IPS-15b (cell line): ENCODE data around the gene NFATC2.
"Not testable (repeated sequence)": the region's sequence is repeated elsewhere in the genome, so short reads cannot be mapped to it uniquely, and the experiment has no call there.

Experiments used
- H3K27me3 ChIP-seq: one replicate; pipeline ENCODE4 v1.6.1; 2013; ENCODE audit warnings: low read length; ENCODE audit not compliant: control insufficient read depth, insufficient read depth
- H3K36me3 ChIP-seq: one replicate; pipeline ENCODE4 v1.6.1; 2013; ENCODE audit warnings: low read length; ENCODE audit not compliant: control insufficient read depth, insufficient read depth
- H3K4me1 ChIP-seq: one replicate; pipeline ENCODE4 v1.6.1; 2013; ENCODE audit warnings: mild to moderate bottlenecking, low read length; ENCODE audit not compliant: control insufficient read depth, insufficient read depth
- H3K4me3 ChIP-seq: one replicate; pipeline ENCODE4 v1.5.1; 2013; ENCODE audit warnings: low read depth, low read length
- H3K9ac ChIP-seq: one replicate; pipeline ENCODE4 v1.6.1; 2013; ENCODE audit warnings: low read depth, mild to moderate bottlenecking, low read length
- H3K9me3 ChIP-seq: one replicate; pipeline ENCODE4 v1.6.1; 2013; ENCODE audit warnings: mild to moderate bottlenecking, low read length; ENCODE audit not compliant: control insufficient read depth, insufficient read depth

NFATC2 gene

DNA sequence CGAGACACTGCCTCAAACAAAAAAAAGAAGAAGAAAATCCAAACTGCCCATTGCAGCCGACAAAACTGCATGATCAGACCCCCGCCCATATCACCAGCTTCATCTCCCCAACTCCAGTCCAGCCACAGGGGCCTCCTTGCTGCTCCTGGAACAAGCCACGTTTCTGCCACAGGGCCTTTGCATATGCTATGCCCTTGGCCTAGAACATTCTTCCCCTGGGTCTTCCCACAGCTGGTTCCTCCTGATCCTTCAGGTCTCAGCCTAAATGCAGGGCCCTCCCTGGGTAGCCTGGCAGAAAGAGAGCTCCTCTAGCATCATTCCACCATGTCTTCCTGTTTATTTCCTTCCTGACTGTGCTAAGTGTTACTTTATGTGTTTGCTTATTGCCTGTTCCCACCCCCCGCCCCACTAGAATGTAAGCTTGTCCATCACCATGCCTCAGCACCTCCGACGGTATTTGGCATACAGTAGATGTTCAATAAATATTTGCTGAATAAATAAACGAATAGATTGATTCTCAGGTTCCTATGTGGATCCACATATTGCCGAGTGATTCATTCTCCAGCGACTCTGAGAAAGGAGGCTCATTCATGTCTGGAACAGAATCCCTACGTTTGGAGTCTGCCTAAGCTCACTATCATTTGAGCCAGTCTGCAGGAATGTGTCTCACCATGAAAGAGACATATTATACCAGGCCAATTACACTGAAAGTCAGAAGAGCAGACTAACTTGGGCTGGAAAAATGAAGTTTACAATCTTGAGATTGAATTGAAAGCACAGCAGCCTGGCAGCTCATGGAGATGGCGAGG lies 56.1 kb downstream of the NFATC2 start:
- H3K4me1 ChIP-seq, result no peaks in the 10 kb centered on the region
- H3K27me3 ChIP-seq, result no peaks in the 10 kb centered on the region
- no peak overlapping the region for H3K4me3 ChIP-seq
- no peaks in the 10 kb centered on the region for H3K9me3 ChIP-seq
- no peak overlapping the region for H3K9ac ChIP-seq
- no peaks in the 10 kb centered on the region for H3K36me3 ChIP-seq

GRCh38 chr20:51484831-51485230 lies 57.7 kb downstream of the NFATC2 start:
- Histone ChIP-seq H3K4me1 (no peaks in the 10 kb centered on the region), H3K36me3 (no peaks in the 10 kb centered on the region), H3K9me3 (no peaks in the 10 kb centered on the region), H3K4me3 (no peak overlapping the region), H3K27me3 (no peaks in the 10 kb centered on the region), H3K9ac (no peak overlapping the region)

- Histone ChIP-seq H3K36me3 (no peaks in the 10 kb centered on the region), H3K4me3 (no peak overlapping the region), H3K9ac (no peak overlapping the region), H3K4me1 (no peaks in the 10 kb centered on the region), H3K9me3 (no peaks in the 10 kb centered on the region), H3K27me3 (no peaks in the 10 kb centered on the region)
Observed at GRCh38 chr20:51484141-51484815, 58.2 kb downstream of the NFATC2 start.

DNA sequence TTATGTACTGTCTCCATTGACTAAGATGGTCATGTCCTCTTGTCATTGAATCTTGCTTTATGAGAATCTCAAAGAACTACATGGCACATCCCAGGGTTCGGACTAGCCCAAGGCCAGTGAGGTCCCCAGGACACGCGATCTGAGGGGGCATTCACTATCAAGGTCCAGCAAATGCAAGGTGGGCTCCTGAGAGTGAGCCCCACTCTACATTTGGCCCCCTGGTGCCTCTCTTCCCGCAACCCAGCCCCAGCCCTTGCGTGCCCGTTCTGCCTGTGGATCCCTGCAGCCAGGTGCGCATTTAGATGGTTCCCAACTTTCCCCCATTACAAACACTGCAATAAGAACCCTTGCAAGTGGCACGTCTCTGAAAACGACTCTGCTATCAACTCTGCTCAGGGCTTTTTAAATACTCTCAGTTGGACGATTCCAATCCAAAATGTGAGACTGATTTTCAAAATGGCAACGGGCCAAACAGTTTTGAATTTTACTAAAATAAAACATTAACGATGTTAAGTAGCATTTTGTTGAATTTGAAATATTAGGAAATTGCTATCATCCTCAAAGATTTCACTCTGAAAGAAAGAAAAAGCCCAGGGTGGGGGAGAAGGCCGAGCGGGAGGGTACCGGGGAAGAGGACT lies 59.6 kb downstream of the NFATC2 start:
- Histone ChIP-seq H3K4me3 (no peak overlapping the region), H3K9ac (no peak overlapping the region), H3K27me3 (no peaks in the 10 kb centered on the region), H3K9me3 (no peaks in the 10 kb centered on the region), H3K4me1 (no peaks in the 10 kb centered on the region), H3K36me3 (no peaks in the 10 kb centered on the region)

DNA sequence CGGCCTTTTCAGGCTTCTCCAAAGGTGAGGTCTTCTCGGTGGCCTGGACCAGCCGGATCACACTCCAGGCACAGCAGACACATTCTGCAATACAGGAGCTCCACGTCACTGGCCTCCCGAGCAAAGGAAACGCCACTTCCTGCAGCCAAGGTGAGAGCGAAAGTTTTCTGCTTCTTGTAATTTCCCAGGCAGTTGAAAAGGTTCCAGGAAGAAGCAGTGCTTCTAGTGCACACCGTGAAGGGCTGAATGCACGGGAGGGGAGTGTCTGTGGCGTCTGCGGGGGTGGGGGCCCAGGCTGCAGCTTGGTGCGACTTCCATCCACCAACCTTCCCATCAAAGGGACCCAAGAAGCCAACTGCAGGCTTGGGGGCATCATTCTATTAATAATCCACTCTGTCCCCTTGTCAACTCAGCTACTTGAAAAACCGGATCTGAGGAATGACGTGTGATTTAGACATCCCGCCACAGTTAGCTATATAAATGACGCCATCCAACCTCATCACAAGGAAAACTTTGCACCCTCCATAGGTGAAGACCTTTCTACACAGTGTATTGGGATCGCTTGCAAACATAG lies 61.1 kb downstream of the NFATC2 start:
- H3K27me3 ChIP-seq, result no peaks in the 10 kb centered on the region
- H3K4me3 ChIP-seq, result no peak overlapping the region
- no peaks in the 10 kb centered on the region for H3K36me3 ChIP-seq
- no peak overlapping the region for H3K9ac ChIP-seq
- H3K4me1 ChIP-seq, result no peaks in the 10 kb centered on the region
- no peaks in the 10 kb centered on the region for H3K9me3 ChIP-seq

DNA sequence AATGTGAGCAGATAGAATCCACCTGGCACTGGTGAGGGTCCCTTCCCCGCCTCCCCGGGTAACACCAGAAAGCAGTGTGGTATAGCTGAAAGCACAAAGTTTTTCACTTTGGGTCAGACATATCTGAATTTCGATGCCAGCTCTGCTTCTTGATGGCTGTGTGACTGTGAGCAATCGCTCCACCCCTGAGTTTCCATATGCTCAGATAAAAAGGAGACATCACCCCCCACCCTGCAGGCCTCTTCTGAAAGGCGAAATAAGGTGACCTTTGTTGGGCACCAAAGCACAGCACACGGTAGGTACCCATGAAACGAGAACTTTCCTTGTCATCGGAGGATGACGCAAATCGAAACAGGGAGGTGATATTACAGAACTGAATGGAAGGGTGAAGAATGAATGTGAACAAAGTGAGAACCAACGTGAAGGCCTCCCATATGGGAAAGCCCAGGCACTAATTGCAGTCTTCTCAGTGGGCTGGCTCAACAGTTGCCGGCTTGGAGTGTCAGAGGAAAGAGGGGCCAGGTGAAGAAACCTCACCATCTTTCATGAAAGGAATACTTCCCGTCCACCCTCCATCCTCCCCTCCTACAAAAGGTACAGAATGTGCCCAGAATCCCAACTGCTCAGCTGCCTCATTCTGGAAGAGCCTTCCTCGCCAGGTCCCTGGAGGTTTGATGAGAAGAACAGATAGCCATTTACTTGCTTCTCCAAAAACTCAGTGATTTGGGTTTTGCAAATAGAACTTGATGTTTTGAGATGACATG lies 61.8 kb downstream of the NFATC2 start:
- Histone ChIP-seq H3K9ac (no peak overlapping the region), H3K4me3 (no peak overlapping the region), H3K9me3 (no peaks in the 10 kb centered on the region), H3K27me3 (no peaks in the 10 kb centered on the region), H3K36me3 (no peaks in the 10 kb centered on the region), H3K4me1 (no peaks in the 10 kb centered on the region)

DNA sequence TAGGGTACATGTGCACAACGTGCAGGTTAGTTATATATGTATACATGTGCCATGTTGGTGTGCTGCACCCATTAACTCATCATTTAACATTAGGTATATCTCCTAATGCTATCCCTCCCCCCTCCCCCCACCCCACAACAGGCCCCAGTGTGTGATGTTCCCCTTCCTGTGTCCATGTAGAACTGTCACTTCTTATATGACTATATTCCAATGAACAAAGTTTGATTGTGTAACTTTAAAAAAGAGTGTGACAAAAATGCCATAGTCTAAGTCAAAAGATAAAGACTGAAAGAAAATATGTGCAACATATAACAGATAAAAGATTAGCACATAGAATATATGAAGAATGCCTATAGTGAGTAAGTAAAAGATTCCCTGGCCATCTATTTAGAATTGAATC lies 66.4 kb downstream of the NFATC2 start:
- not testable (repeated sequence) for H3K27me3 ChIP-seq, H3K4me3 ChIP-seq, H3K36me3 ChIP-seq, H3K9ac ChIP-seq, H3K4me1 ChIP-seq, H3K9me3 ChIP-seq

DNA sequence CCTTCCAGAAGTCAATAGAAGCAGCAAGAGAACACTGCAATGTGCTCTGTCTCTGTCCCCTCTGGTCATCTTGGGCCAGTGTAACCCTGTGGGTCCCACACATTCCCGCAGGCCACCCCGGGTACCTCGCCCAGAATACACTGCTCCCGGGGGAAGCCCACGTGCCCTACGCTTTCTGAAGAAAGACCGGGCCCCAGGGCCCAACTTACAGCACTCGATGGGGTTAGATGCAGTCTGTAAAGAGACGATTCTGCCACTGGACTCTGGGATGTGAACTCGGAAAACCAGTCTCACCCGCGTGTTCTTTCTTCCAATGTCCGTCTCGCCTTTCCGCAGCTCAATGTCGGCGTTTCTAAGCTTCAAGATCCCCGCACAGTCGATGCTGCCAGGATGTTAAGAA lies 68.7 kb downstream of the NFATC2 start:
- no peak overlapping the region for H3K9ac ChIP-seq
- no peaks in the 10 kb centered on the region for H3K36me3 ChIP-seq
- no peak overlapping the region for H3K4me3 ChIP-seq
- H3K9me3 ChIP-seq, result no peaks in the 10 kb centered on the region
- H3K27me3 ChIP-seq, result no peaks in the 10 kb centered on the region
- no peaks in the 10 kb centered on the region for H3K4me1 ChIP-seq

GRCh38 chr20:51473256-51473655 lies 69.3 kb downstream of the NFATC2 start:
- Histone ChIP-seq H3K4me3 (no peak overlapping the region), H3K9ac (no peak overlapping the region), H3K9me3 (no peaks in the 10 kb centered on the region), H3K4me1 (no peaks in the 10 kb centered on the region), H3K36me3 (no peaks in the 10 kb centered on the region), H3K27me3 (no peaks in the 10 kb centered on the region)

DNA sequence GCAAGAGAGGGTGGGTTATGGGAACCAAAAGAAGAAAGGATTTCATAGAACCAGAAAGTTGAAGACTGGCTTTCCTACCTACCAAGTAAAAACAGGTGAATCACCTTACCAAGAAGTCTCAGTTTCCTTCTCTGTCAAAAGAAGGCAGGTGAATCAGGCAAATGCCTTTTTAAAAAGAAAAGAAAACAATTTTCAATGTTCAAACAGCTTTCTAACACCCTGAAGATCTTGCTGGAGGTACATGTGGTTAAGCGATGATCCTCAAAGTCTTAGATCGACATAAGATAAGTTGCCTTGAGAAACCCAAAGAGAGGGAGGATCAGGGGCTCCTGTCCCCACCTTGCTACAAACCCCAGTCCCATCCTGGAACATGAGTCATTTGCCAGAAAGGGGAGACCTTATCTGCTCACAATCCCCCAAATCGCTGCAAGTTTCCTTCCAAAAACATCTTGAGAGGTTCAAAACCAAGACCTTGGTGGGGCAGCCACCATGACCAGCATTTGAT lies 71.6 kb downstream of the NFATC2 start:
- Histone ChIP-seq H3K9ac (no peak overlapping the region), H3K9me3 (no peaks in the 10 kb centered on the region), H3K36me3 (no peaks in the 10 kb centered on the region), H3K4me3 (no peak overlapping the region), H3K27me3 (no peaks in the 10 kb centered on the region), H3K4me1 (no peaks in the 10 kb centered on the region)

DNA sequence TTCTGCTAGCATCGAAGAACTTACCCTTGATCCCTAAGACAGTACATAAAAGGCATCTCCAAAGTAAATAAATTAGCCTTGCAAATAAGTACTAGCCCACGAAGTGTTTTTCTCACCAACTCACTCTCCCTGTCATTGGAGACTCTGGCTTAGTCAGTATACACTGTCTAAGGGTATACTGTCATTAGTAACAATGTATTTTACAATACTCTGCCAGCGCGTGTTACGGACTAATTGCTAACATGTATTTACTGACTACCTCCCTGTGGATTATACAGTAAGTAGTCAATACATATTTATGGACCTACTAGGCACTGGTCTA lies 72.1 kb downstream of the NFATC2 start:
- Histone ChIP-seq H3K4me1 (no peaks in the 10 kb centered on the region), H3K9me3 (no peaks in the 10 kb centered on the region), H3K9ac (no peak overlapping the region), H3K27me3 (no peaks in the 10 kb centered on the region), H3K36me3 (no peaks in the 10 kb centered on the region), H3K4me3 (no peak overlapping the region)
